Neural progenitor cell (in vitro differentiated cells): ENCODE results near the gene NAALADL1.

ENCODE experiments used
- CTCF ChIP-seq: fragments of 200-600 bp; sonication (generic); IDR thresholded peaks from 2 replicates; pipeline ENCODE4 v1.5.1; 2017; ENCODE audit warnings: antibody characterized with exemption, mild to moderate bottlenecking
- EZH2 ChIP-seq: fragments of 200-600 bp; sonication (generic); IDR thresholded peaks from 2 replicates; pipeline ENCODE4 v1.6.1; 2017; ENCODE audit warnings: antibody characterized with exemption, mild to moderate bottlenecking, moderate library complexity
- EZH2phosphoT487 ChIP-seq: fragments of 200-600 bp; sonication (generic); IDR thresholded peaks from 2 replicates; pipeline ENCODE4 v1.6.1; 2017; ENCODE audit warnings: antibody characterized with exemption

- TF ChIP-seq CTCF, result no peak
- TF ChIP-seq EZH2, result no peak
- no peak for TF ChIP-seq EZH2phosphoT487
These were observed 13.3 kb downstream of the NAALADL1 start for GRCh38 chr11:65045061-65045460.
